HG03095 (cell line): ENCODE measurements around the gene WDR13.
"Not testable (repeated sequence)": the region's sequence is repeated elsewhere in the genome, so short reads cannot be mapped to it uniquely, and the experiment has no call there.

Experiments
- ATAC-seq: cut with Tn5 transposase; IDR thresholded peaks from one replicate; pipeline ENCODE4 v1.9.1; 2021; ENCODE audit warnings: moderate library complexity; ENCODE audit not compliant: unreplicated experiment

Gene WDR13

GRCh38 chrX:48652055-48652579 is 54.8 kb downstream of the WDR13 start:
- not testable (repeated sequence) for ATAC-seq

- not testable (repeated sequence) for ATAC-seq
These were observed 57.5 kb downstream of the WDR13 start for GRCh38 chrX:48654746-48655145.
